SK-N-SH (cell line): ENCODE results near the gene XRN2. TPM values are rescaled to one million over a fixed set of nuclear protein-coding genes. Genes with fewer than 3 reads are reported as not detected.

Experiments
- CTCF ChIA-PET: fragments of 300-600, 350-600 bp; formaldehyde crosslinking; extraction: SDS; loops from one replicate; lab custom pipeline; 2021; lab: Yijun Ruan, JAX
- POLR2A ChIA-PET: fragments of 350-600 bp; sonication (Branson Sonifier 250); formaldehyde crosslinking; extraction: SDS; loops from one replicate; lab custom pipeline; 2020; ENCODE audit warnings: antibody characterized with exemption, inconsistent platforms; lab: Yijun Ruan, JAX
- DNase-seq: peaks from one replicate; pipeline ENCODE4 v3.0.0; 2012
- H2AFZ ChIP-seq: fragments of 200-600 bp; sonication (generic); 2 replicates; pipeline ENCODE4 v1.8.1; 2016; ENCODE audit warnings: antibody characterized with exemption, mild to moderate bottlenecking, low read depth
- H3F3A ChIP-seq: fragments of 200-600 bp; sonication (generic); replicated peaks from 2 replicates; pipeline ENCODE3; 2016; ENCODE audit warnings: antibody characterized with exemption, mild to moderate bottlenecking; ENCODE audit not compliant: insufficient read depth
- H3K27ac ChIP-seq, 2 experiments: fragments of 200-500 bp in 1 of 2; fragments of 200-600 bp in 1 of 2; sonication (Bioruptor generic) in 1 of 2; sonication (generic), shearing (Covaris generic) in 1 of 2; 2 replicates each; pipeline versions ENCODE4 v1.5.1 to v1.6.1; 2014 to 2016; ENCODE audit warnings: low read depth in 2 of 2, inconsistent platforms in 1 of 2, low read length in 1 of 2, mild to moderate bottlenecking in 1 of 2, mixed read lengths in 1 of 2
- H3K27me3 ChIP-seq: fragments of 200-600 bp; sonication (generic), shearing (Covaris generic); 2 replicates; pipeline ENCODE4 v1.6.1; 2016; ENCODE audit warnings: mixed run types; ENCODE audit not compliant: insufficient read depth
- H3K36me3 ChIP-seq, 2 experiments: fragments of 200-500 bp in 1 of 2; fragments of 200-600 bp in 1 of 2; sonication (Bioruptor generic) in 1 of 2; sonication (generic) in 1 of 2; replicated peaks in 1 of 2; 2 replicates each; pipeline versions ENCODE3 to v1.5.1; 2014 to 2016; ENCODE audit warnings: low read length in 1 of 2, mild to moderate bottlenecking in 1 of 2; ENCODE audit not compliant: insufficient read depth in 2 of 2, control insufficient read depth in 1 of 2
- H3K4me1 ChIP-seq, 2 experiments: fragments of 200-500 bp in 1 of 2; fragments of 200-600 bp in 1 of 2; sonication (Bioruptor generic) in 1 of 2; sonication (generic), shearing (Covaris generic) in 1 of 2; 2 replicates each; pipeline versions ENCODE4 v1.5.1 to v1.6.1; 2014 to 2016; ENCODE audit warnings: low read depth in 1 of 2, low read length in 1 of 2, mixed run types in 1 of 2; ENCODE audit not compliant: insufficient read depth in 2 of 2, control insufficient read depth in 1 of 2
- H3K4me2 ChIP-seq: fragments of 200-600 bp; sonication (generic), shearing (Covaris generic); 2 replicates; pipeline ENCODE4 v1.6.1; 2017; ENCODE audit warnings: mixed run types
- H3K4me3 ChIP-seq, 2 experiments: fragments of 200-500 bp in 1 of 2; fragments of 200-600 bp in 1 of 2; sonication (Bioruptor generic) in 1 of 2; sonication (generic), shearing (Covaris generic) in 1 of 2; 2 replicates each; pipeline versions ENCODE4 v1.5.1 to v1.8.1; 2014 to 2016; ENCODE audit warnings: low read depth in 2 of 2, inconsistent platforms in 1 of 2, low read length in 1 of 2, mild to moderate bottlenecking in 1 of 2, mixed read lengths in 1 of 2, moderate library complexity in 1 of 2
- H3K79me2 ChIP-seq: fragments of 200-600 bp; sonication (generic); 2 replicates; pipeline ENCODE4 v1.8.1; 2017; ENCODE audit warnings: mild to moderate bottlenecking; ENCODE audit not compliant: insufficient read depth
- H3K9ac ChIP-seq: fragments of 200-600 bp; sonication (generic); 2 replicates; pipeline ENCODE4 v1.6.1; 2017; ENCODE audit warnings: mixed run types
- H3K9me2 ChIP-seq: fragments of 200-600 bp; sonication (generic); 2 replicates; pipeline ENCODE4 v1.6.1; 2017; ENCODE audit warnings: mixed run types
- H3K9me3 ChIP-seq: fragments of 200-600 bp; sonication (generic); 2 replicates; pipeline ENCODE4 v1.6.1; 2017; ENCODE audit warnings: mixed run types, mild to moderate bottlenecking, moderate library complexity
- H4K20me1 ChIP-seq: fragments of 200-600 bp; sonication (generic); 2 replicates; pipeline ENCODE4 v1.6.1; 2017; ENCODE audit warnings: mild to moderate bottlenecking, mixed run types; ENCODE audit not compliant: insufficient read depth
- CHD2 ChIP-seq: fragments of 150-350 bp; IDR thresholded peaks from 2 replicates; pipeline ENCODE4 v1.6.1; 2018; ENCODE audit warnings: low read length; ENCODE audit not compliant: partially characterized antibody
- EZH2phosphoT487 ChIP-seq: fragments of 200-600 bp; sonication (generic); IDR thresholded peaks from 2 replicates; pipeline ENCODE4 v1.6.1; 2017; ENCODE audit warnings: low read depth, mixed run types, mild to moderate bottlenecking, antibody characterized with exemption, moderate library complexity, borderline replicate concordance
- FOXJ3 ChIP-seq: sonication (generic); formaldehyde crosslinking; IDR thresholded peaks from 2 replicates; pipeline ENCODE4 v1.5.1; 2020; ENCODE audit warnings: mild to moderate bottlenecking, missing genetic modification reagents
- GATA2 ChIP-seq: sonication (generic); formaldehyde crosslinking; IDR thresholded peaks from 2 replicates; pipeline ENCODE4 v1.5.0; 2020; ENCODE audit warnings: mild to moderate bottlenecking, missing genetic modification reagents
- MXI1 ChIP-seq: IDR thresholded peaks from 2 replicates; pipeline ENCODE4 v1.6.1; 2012; ENCODE audit warnings: mild to moderate bottlenecking, low read depth, low read length, improper control_type of control experiment
- NFIC ChIP-seq: IDR thresholded peaks from 2 replicates; pipeline ENCODE4 v1.4.0; 2012; ENCODE audit warnings: borderline replicate concordance
- POLR2AphosphoS5 ChIP-seq: IDR thresholded peaks from 2 replicates; pipeline ENCODE4 v1.6.1; 2012; ENCODE audit warnings: low read depth, low read length
- RCOR1 ChIP-seq: fragments of 150-350 bp; IDR thresholded peaks from 2 replicates; pipeline ENCODE4 v1.6.1; 2017; ENCODE audit warnings: antibody characterized with exemption, low read length
- SMC3 ChIP-seq: IDR thresholded peaks from 2 replicates; pipeline ENCODE4 v1.6.1; 2012; ENCODE audit warnings: low read depth, low read length, improper control_type of control experiment
- TCF12 ChIP-seq: IDR thresholded peaks from 2 replicates; pipeline ENCODE4 v1.4.0; 2012
- TEAD4 ChIP-seq: IDR thresholded peaks from 2 replicates; pipeline ENCODE4 v1.4.0; 2012; ENCODE audit warnings: mild to moderate bottlenecking, borderline replicate concordance; ENCODE audit not compliant: insufficient read depth
- USF1 ChIP-seq: IDR thresholded peaks from 2 replicates; pipeline ENCODE4 v1.4.0; 2012; ENCODE audit warnings: low read depth, borderline replicate concordance
- ZBTB33 ChIP-seq: IDR thresholded peaks from 2 replicates; pipeline ENCODE4 v1.4.0; 2012; ENCODE audit warnings: low read depth, borderline replicate concordance
- WGBS: methylation state at CpG from one replicate; pipeline ENCODE4 v1.1.6; 2017; ENCODE audit warnings: low lambda C conversion rate; 5-methylcytosine and 5-hydroxymethylcytosine counted together
- polyA plus RNA-seq, 3 experiments: library from polyadenylated mRNA; depleted of rRNA; stranded (reverse); fragments of >200 nt; gene quantifications; 2 replicates each; pipeline ENCODE4 v1.2.3, GENCODE V29; 2012
- TF ChIP-seq, protein P1 (sequence below): IDR thresholded peaks from 2 replicates; pipeline ENCODE4 v1.4.0; 2012; ENCODE audit warnings: low read depth
- TF ChIP-seq, protein P2 (sequence below): fragments of 150-350 bp; IDR thresholded peaks from 2 replicates; pipeline ENCODE4 v1.6.1; 2017; ENCODE audit warnings: antibody characterized with exemption, low read length, low read depth, borderline replicate concordance
- TF ChIP-seq, protein P3 (sequence below): fragments of 200-600 bp; sonication (generic); IDR thresholded peaks from 2 replicates; pipeline ENCODE4 v1.6.1; 2017; ENCODE audit warnings: antibody characterized with exemption, mild to moderate bottlenecking, moderate library complexity

The XRN2 gene
- polyA plus RNA-seq, 1 of the 3 experiments (the other 2 are of a cell fraction) = 44.5 TPM

GRCh38 chr20:21340991-21341697 lies 38.0 kb downstream of the XRN2 start:
- Histone ChIP-seq H3K9me2 (no peaks in the 10 kb centered on the region), H3K27ac (no peak overlapping the region; a peak in 1 of 4 replicates), H3K27me3 (no peaks in the 10 kb centered on the region), H3K9ac (no peak overlapping the region), H3K79me2 (no peaks in the 10 kb centered on the region; the same call in 1 of the 2 replicates), H3K4me2 (no peak overlapping the region), H3K9me3 (no peaks in the 10 kb centered on the region), H4K20me1 (no peaks in the 10 kb centered on the region), H3K4me1 (peaks cover 3 to 5% of the 10 kb centered on the region in 2 experiments; a peak in 2 of 4 replicates), H3K36me3 (peaks cover 67 to 87% of the 10 kb centered on the region in 2 experiments), H2AFZ (no peak overlapping the region), H3F3A (peaks cover 3% of the 10 kb centered on the region), H3K4me3 (no peak overlapping the region)
- TF ChIP-seq NFIC = no peak
- no peak for TF ChIP-seq CHD2
- TF ChIP-seq ZBTB33 = no peak
- TF ChIP-seq, protein P1, sequence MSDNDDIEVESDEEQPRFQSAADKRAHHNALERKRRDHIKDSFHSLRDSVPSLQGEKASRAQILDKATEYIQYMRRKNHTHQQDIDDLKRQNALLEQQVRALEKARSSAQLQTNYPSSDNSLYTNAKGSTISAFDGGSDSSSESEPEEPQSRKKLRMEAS = no peak
- TF ChIP-seq MXI1 = no peak
- TF ChIP-seq TCF12 = no peak
- TF ChIP-seq, protein P2, sequence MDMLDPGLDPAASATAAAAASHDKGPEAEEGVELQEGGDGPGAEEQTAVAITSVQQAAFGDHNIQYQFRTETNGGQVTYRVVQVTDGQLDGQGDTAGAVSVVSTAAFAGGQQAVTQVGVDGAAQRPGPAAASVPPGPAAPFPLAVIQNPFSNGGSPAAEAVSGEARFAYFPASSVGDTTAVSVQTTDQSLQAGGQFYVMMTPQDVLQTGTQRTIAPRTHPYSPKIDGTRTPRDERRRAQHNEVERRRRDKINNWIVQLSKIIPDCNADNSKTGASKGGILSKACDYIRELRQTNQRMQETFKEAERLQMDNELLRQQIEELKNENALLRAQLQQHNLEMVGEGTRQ = no peak
- TF ChIP-seq SMC3 = no peak
- TF ChIP-seq FOXJ3 (CRISPR knock-in tag) = no peak
- no peak for DNase-seq
- WGBS = 90% methylated on average over 3 of the region's 3 CpGs
- POLR2A ChIA-PET = no interaction called here
- CTCF ChIA-PET = interaction anchor here (1.1 to 1.8 kb wide), 3 partner anchors 10 to 105 kb away, joined by 4 to 6 read pairs (median 4); no protein-coding TSS in a partner anchor

- Histone ChIP-seq H3K79me2 (no peaks in the 10 kb centered on the region), H3K36me3 (peaks cover 73 to 87% of the 10 kb centered on the region in 2 experiments), H3K4me2 (no peak overlapping the region), H3K9ac (no peak overlapping the region), H3K9me3 (no peaks in the 10 kb centered on the region), H3K9me2 (no peaks in the 10 kb centered on the region), H3K27me3 (no peaks in the 10 kb centered on the region), H3K4me3 (no peak overlapping the region), H2AFZ (no peak overlapping the region), H3F3A (peaks cover 3% of the 10 kb centered on the region), H3K4me1 (peaks cover 3 to 5% of the 10 kb centered on the region in 2 experiments; a peak in 2 of 4 replicates), H4K20me1 (no peaks in the 10 kb centered on the region), H3K27ac (no peak overlapping the region)
- no peak for DNase-seq
- CTCF ChIA-PET = interaction anchor here (2.0 to 2.9 kb wide), 2 partner anchors 20 to 107 kb away, joined by 4 to 11 read pairs; no protein-coding TSS in a partner anchor
- TF ChIP-seq USF1 = no peak
- TF ChIP-seq TEAD4 = no peak
- no peak for TF ChIP-seq EZH2phosphoT487
- TF ChIP-seq MXI1 = no peak
- TF ChIP-seq, protein P3, sequence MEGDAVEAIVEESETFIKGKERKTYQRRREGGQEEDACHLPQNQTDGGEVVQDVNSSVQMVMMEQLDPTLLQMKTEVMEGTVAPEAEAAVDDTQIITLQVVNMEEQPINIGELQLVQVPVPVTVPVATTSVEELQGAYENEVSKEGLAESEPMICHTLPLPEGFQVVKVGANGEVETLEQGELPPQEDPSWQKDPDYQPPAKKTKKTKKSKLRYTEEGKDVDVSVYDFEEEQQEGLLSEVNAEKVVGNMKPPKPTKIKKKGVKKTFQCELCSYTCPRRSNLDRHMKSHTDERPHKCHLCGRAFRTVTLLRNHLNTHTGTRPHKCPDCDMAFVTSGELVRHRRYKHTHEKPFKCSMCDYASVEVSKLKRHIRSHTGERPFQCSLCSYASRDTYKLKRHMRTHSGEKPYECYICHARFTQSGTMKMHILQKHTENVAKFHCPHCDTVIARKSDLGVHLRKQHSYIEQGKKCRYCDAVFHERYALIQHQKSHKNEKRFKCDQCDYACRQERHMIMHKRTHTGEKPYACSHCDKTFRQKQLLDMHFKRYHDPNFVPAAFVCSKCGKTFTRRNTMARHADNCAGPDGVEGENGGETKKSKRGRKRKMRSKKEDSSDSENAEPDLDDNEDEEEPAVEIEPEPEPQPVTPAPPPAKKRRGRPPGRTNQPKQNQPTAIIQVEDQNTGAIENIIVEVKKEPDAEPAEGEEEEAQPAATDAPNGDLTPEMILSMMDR = no peak
- TF ChIP-seq GATA2 (CRISPR knock-in tag) = no peak
- no peak for TF ChIP-seq RCOR1
- no peak for TF ChIP-seq POLR2AphosphoS5
- POLR2A ChIA-PET = no interaction called here
- WGBS = 87% methylated on average over 4 of the region's 4 CpGs
Observed at GRCh38 chr20:21342656-21343345, 39.7 kb downstream of the XRN2 start.
